HFFc6 (cell line): Measurements from ENCODE around the gene ZNF638. TPM values are rescaled to one million over a fixed set of nuclear protein-coding genes. Genes with fewer than 3 reads are reported as not detected.
"Not testable (repeated sequence)": the region's sequence is repeated elsewhere in the genome, so short reads cannot be mapped to it uniquely, and the experiment has no call there.

ENCODE experiments used
- DNase-seq: peaks from one replicate; pipeline ENCODE4 v3.0.0-alpha.2; 2018
- H3K27ac Mint-ChIP-seq: 2 replicates; pipeline ENCODE4 v1.8.0; 2020; ENCODE audit warnings: mild to moderate bottlenecking, mixed read lengths
- H3K27me3 Mint-ChIP-seq: 2 replicates; pipeline ENCODE4 v1.8.0; 2021; ENCODE audit warnings: mild to moderate bottlenecking, moderate library complexity, mixed read lengths; ENCODE audit not compliant: insufficient read depth
- H3K36me3 Mint-ChIP-seq: 2 replicates; pipeline ENCODE4 v1.8.0; 2021; ENCODE audit warnings: low read depth, mixed read lengths
- H3K4me1 Mint-ChIP-seq: 2 replicates; pipeline ENCODE4 v1.8.0; 2020; ENCODE audit warnings: low read depth, mixed read lengths
- H3K4me3 Mint-ChIP-seq: 2 replicates; pipeline ENCODE4 v1.8.0; 2020; ENCODE audit warnings: mild to moderate bottlenecking, moderate library complexity, mixed read lengths
- H3K9me3 Mint-ChIP-seq: 2 replicates; pipeline ENCODE4 v1.8.0; 2020; ENCODE audit warnings: mild to moderate bottlenecking, mixed read lengths
- CTCF ChIP-seq: fragments of 200-600 bp; sonication (generic); IDR thresholded peaks from 2 replicates; pipeline ENCODE4 v1.5.0; 2021; ENCODE audit warnings: antibody characterized with exemption, mild to moderate bottlenecking
- total RNA-seq, 6 experiments: library from RNA; stranded (reverse); fragmentation: NEBNext Ultra II Directional; extraction: Animal tissue kit (Norgen Biotek cat#: 25700); gene quantifications; 2 replicates in 1 of 6; 3 replicates in 5 of 6; pipeline ENCODE4 v1.2.3, GENCODE V29; 2021

Gene ZNF638
- total RNA-seq, 6 experiments from 2014 or later, result 58.5 to 66.6 (median 60.6) TPM

- Mint-ChIP-seq H3K4me3 (no peak overlapping the region), H3K27me3 (no peaks in the 10 kb centered on the region), H3K9me3 (no peaks in the 10 kb centered on the region), H3K36me3 (peaks cover 33% of the 10 kb centered on the region), H3K4me1 (no peaks in the 10 kb centered on the region), H3K27ac (no peak overlapping the region)
- no peak for DNase-seq
- no peak for TF ChIP-seq CTCF
Observed at GRCh38 chr2:71393216-71393615, 61.6 kb downstream of the ZNF638 start.

DNA sequence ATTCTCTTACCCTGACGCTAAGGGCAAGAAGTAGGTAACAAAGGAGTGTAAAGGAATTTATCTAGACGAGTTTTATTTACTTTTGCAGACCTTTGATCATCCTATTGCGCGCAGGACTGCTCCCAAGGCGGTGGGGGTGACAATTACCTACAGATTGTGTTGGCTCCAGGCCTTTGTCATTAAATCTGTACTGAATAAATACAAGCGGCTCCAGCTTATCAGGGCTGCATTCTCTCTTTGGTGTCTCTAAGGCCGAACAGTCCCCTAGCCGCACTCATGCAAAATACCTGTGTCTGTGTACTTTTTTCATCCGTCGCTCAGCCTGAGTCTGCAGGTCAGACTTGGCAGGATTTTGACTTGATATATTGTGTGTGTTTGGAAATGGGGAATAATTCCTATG, 63.9 kb downstream of the ZNF638 start:
- no peak for TF ChIP-seq CTCF
- no peaks in the 10 kb centered on the region for H3K4me1 Mint-ChIP-seq
- H3K4me3 Mint-ChIP-seq, result no peak overlapping the region
- H3K27me3 Mint-ChIP-seq, result no peaks in the 10 kb centered on the region
- H3K9me3 Mint-ChIP-seq, result no peaks in the 10 kb centered on the region
- H3K36me3 Mint-ChIP-seq, result peaks cover 16% of the 10 kb centered on the region
- H3K27ac Mint-ChIP-seq, result no peak overlapping the region
- DNase-seq, result no peak

- peaks cover 24% of the 10 kb centered on the region for H3K36me3 Mint-ChIP-seq
- no peaks in the 10 kb centered on the region for H3K4me1 Mint-ChIP-seq
- TF ChIP-seq CTCF, result no peak
- no peaks in the 10 kb centered on the region for H3K27me3 Mint-ChIP-seq
- H3K27ac Mint-ChIP-seq, result no peak overlapping the region
- no peak overlapping the region for H3K4me3 Mint-ChIP-seq
- no peak for DNase-seq
- no peaks in the 10 kb centered on the region for H3K9me3 Mint-ChIP-seq
Observed at GRCh38 chr2:71402427-71402826, 70.8 kb downstream of the ZNF638 start.

DNA sequence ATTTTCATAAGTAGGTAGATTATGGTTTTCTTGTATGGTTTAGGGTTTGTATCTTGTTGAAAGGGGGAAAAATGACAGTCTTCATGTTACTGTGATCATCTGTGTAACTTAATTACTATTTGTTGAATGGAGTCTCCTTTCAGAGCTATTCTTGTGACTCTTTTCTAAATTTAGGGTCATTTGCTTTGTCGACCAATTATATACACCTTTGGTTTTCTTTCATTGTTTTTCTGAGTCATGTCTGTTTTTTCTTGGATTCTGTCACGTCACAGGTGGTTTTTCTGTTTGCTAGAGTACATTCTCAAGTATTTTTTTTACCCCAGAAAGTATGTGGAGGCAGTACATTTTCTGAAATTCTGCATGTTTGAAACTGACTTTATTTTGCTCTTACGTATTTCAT, 78.0 kb downstream of the ZNF638 start:
- H3K9me3 Mint-ChIP-seq, result no peaks in the 10 kb centered on the region
- peaks cover 29% of the 10 kb centered on the region for H3K36me3 Mint-ChIP-seq
- peaks cover 6% of the 10 kb centered on the region; the same call in 1 of the 2 replicates for H3K4me1 Mint-ChIP-seq
- no peak for DNase-seq
- no peak for TF ChIP-seq CTCF
- H3K4me3 Mint-ChIP-seq, result no peak overlapping the region
- H3K27me3 Mint-ChIP-seq, result no peaks in the 10 kb centered on the region
- H3K27ac Mint-ChIP-seq, result no peak overlapping the region

DNA sequence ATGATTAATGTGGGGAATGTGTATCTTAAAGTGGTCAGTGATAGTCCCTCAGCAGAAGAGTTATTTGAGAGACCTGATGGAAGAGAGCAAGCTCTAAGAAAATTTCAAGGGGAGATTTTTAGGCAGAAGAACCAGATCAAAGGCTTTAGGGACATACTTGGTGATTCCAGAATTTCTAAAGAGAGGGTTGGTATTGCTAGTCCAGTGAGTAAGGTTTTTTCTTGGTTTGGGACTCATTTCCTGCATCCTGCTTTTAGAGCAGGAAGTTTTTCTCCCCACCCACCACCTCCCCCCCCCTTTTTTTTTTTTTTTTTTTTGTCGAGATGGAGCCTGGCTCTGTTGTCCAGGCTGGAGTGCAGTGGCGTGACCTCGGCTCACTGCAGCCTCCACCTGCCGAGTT, 79.1 kb downstream of the ZNF638 start:
- Mint-ChIP-seq H3K36me3 (peaks cover 29% of the 10 kb centered on the region), H3K27me3 (no peaks in the 10 kb centered on the region), H3K4me3 (no peak overlapping the region)

GRCh38 chr2:71416866-71417265, 85.3 kb downstream of the ZNF638 start:
- H3K36me3 Mint-ChIP-seq, H3K4me3 Mint-ChIP-seq, H3K27me3 Mint-ChIP-seq, DNase-seq, H3K27ac Mint-ChIP-seq, H3K9me3 Mint-ChIP-seq: not testable (repeated sequence)
- peaks cover 11% of the 10 kb centered on the region for H3K4me1 Mint-ChIP-seq

More for the DNA sequence above, 79.1 kb downstream of the ZNF638 start:
- no peak for TF ChIP-seq CTCF
- H3K4me1 Mint-ChIP-seq, result peaks cover 6% of the 10 kb centered on the region; the same call in 1 of the 2 replicates
- H3K9me3 Mint-ChIP-seq, result no peaks in the 10 kb centered on the region
- no peak for DNase-seq
- no peak overlapping the region for H3K27ac Mint-ChIP-seq
